GM18867 (cell line): ENCODE data around the gene INPP4A.
"Not testable (repeated sequence)": the region's sequence is repeated elsewhere in the genome, so short reads cannot be mapped to it uniquely, and the experiment has no call there.

Experiments used
- ATAC-seq: cut with Tn5 transposase; IDR thresholded peaks from one replicate; pipeline ENCODE4 v1.9.1; 2021; ENCODE audit warnings: mild to moderate bottlenecking, moderate library complexity; ENCODE audit not compliant: unreplicated experiment

The INPP4A gene

DNA sequence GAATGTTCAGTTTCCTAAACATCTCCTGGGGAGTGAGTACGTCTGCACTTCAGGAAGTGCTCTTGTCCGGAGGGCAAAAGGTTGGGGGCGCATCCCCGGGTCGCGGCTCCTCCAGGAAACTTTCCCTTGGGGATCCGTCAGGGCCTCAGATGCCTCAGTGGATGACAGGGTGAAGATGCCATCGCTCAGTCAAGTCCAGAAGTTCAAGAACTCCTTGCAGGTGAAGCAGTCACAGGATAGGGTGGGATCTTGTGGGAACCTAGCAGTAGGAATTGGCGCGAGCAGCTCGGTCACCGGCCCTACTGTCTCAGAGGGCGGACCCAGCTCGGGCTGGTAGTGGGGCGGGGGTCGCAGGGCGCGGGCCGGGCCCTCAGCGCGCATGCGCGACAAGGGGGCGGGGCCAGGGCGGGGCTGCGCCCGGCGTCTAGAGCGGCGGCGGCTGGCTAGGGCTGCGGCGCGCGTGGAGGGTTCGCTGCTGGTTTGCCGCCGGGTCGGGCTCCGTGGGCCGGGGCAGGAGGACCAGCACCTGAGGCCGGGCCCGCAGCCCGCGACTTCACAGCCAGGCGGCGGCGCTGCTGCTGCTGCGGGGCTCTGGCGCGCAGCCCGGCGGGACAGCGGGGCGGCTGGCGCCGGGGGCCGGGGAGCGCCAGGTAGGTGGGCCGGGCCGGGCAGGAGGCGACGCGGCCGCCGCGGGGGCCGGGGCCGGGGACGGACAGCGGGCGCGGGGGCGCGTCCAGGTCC is at the start of gene INPP4A:
TSS of gene INPP4A (plus strand) at position 423 of the 741 bp plus-strand sequence. CDS start 75,191 bp downstream, outside the sequence.
- peak; percentile 81 for ATAC-seq

GRCh38 chr2:98395977-98396376 is 48.7 kb upstream of the INPP4A start:
- ATAC-seq, result no peak

DNA sequence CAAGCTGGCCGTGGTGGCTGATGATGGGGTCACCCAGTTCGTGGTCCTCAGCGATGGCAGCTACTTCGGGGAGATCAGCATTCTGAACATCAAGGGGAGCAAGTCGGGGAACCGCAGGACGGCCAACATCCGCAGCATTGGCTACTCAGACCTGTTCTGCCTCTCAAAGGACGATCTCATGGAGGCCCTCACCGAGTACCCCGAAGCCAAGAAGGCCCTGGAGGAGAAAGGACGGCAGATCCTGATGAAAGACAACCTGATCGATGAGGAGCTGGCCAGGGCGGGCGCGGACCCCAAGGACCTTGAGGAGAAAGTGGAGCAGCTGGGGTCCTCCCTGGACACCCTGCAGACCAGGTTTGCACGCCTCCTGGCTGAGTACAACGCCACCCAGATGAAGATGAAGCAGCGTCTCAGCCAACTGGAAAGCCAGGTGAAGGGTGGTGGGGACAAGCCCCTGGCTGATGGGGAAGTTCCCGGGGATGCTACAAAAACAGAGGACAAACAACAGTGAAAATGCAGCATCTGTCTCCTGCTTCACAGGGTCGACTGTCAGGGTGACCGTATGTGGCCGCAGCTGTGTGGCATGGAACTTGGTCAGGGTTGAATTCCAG is 47.8 kb upstream of the INPP4A start:
- ATAC-seq, result no peak

- no peak for ATAC-seq
These were observed 45.5 kb upstream of the INPP4A start for GRCh38 chr2:98399140-98399539.

GRCh38 chr2:98403878-98404277 is 40.8 kb upstream of the INPP4A start:
- no peak for ATAC-seq

- ATAC-seq, result no peak
These were observed 40.0 kb upstream of the INPP4A start for GRCh38 chr2:98404556-98405250.

GRCh38 chr2:98405301-98405700 is 39.4 kb upstream of the INPP4A start:
- ATAC-seq, result no peak

DNA sequence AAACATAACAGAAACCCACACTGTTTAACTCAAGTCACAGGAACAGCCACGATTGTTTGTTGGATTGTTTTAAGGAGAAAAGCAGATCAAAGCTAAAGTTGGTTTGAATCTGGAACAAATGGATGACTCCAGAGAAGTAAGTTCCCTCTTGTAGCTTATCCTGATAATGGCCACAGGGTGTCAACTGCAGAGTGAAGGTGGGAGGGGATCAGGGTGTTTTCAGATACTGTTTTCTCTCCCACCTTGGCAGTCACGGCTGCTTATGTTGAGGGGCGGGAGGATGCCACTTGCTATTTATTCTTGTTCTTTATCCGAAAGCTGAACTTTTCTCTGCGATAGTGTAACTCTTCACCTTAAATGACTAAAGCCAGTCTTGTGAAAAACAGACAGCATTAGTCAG is 36.5 kb upstream of the INPP4A start:
- ATAC-seq, result no peak

GRCh38 chr2:98412751-98413458 is 31.8 kb upstream of the INPP4A start:
- peak; percentile 78 for ATAC-seq

DNA sequence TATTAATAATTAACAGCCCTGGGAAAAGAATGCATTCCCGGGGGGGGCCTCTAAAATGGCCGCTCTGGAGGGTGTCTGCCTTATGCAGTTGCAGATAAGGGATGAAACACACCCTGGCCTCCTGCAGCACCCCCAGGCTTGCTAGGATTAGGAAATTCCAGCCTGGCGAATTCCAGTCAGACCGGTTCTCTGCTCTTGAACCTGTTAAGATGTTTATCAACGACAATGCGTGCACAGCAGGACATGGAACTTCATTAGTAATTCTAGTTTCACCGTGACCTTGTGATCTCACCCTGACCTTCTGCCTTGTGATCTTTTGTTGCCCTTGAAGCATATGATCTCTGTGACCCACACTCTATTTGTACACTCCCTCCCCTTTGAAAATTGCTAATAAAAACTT is 30.4 kb upstream of the INPP4A start:
- not testable (repeated sequence) for ATAC-seq

DNA sequence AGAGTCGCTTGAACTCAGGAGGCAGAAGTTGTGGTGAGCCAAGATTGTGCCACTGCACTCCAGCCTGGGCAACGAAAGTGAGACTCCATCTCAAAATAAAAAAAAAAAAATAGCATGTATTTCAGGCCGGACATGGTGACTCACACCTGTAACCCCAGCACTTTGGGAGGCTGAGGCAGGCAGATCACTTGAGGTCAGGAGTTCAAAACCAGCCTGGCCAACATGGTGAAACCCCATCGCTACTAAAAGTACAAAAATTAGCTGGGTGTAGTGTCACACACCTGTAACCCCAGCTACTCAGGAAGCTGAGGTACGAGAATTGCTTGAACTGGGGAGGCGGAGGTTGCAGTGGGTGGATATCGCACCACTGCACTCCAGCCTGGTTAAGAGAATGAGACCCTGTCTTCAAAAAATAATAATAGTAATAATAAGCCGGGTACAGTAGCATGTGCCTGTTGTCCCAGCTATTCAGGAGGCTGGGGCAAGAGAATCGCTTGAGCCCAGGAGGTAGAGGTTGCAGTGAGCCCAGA is 28.9 kb upstream of the INPP4A start:
- not testable (repeated sequence) for ATAC-seq

- ATAC-seq, result no peak
These were observed 28.1 kb upstream of the INPP4A start for GRCh38 chr2:98416383-98417159.

GRCh38 chr2:98419544-98419943 is 25.1 kb upstream of the INPP4A start:
- ATAC-seq, result no peak

DNA sequence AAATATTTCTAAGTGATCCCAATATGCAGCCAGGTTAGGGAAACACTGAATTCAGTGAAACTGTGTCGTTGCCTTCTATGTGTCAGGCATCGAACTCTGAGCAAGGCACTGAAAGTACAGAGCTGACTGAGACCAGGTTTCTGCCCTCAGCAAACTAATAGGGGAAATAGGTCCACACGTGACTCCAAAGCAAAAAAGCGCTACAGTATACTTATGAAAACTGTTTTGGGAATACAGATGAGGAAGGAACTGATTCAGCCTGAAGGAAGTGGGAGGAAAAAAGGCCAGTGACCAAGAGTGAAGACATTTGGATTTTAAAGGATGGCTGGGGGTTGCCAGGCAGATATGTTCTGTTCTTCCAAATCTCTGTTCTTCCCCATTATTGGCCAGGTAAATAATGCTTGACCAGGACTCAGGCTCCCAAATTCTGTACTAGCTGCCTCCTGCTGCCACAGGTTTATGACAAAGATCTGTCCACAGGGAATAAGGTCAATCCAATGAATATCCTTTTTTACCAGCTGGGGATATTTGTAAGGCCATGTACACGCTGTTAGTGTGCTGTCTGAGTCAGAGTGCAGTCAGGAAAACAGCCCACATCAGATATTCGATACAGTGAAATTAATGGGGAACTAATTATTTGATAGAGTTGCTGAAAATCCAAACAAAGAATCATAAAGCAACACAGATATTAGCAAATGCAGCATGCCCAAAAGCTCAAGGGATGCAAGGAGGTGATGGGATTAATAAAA is 24.5 kb upstream of the INPP4A start:
- no peak for ATAC-seq

DNA sequence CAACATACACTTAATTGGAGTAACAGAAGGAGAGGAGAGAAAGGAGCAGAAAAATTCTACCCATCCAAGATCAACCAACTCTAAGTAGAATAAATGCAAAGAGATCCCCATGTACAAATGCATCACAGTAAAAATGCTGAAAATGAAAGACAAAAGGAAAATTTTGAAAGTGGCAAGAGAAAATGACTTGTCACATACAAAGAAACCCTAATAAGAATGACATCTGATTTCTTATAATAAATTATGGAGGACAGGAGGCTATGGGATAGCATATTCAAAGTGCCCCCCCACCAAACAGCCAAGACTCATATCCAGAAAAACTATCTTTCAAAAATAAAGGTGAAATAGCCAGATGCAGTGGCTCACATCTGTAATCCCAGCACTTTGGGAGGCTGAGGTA is 22.2 kb upstream of the INPP4A start:
- ATAC-seq, result no peak

GRCh38 chr2:98426771-98427170 is 17.9 kb upstream of the INPP4A start:
- no peak for ATAC-seq

DNA sequence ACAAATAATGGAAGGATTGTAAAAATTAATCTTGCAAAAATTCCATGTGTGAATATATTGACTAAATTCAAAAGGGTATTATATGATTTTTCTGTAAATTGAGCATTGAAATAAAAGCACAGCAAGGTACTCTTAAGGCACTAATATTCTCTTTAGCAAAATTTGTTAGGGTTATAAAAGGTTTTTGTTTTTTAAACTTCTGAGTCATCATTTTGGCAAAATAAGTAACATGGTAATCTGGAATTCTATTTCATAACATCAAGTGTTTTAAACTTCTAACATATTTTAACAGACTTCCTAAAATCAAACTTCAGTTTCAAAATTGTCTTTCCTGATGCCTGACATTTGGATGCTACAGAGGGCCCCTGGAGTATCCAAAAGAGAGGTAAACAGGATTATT is 12.5 kb upstream of the INPP4A start:
- no peak for ATAC-seq

- no peak for ATAC-seq
These were observed 11.2 kb upstream of the INPP4A start for GRCh38 chr2:98433363-98433964.

GRCh38 chr2:98434492-98434891 is 10.2 kb upstream of the INPP4A start:
- ATAC-seq, result no peak
